Activated CD4-positive, alpha-beta T cell treated with anti-CD3 and anti-CD28 coated beads, Interleukin-2, amount 10 ng/mL, durations not matched to agents 24 days and 14 days (primary cell): Measurements from ENCODE around the gene CLIC4. TPM values are rescaled to one million over a fixed set of nuclear protein-coding genes. Genes with fewer than 3 reads are reported as not detected.
"Not testable (repeated sequence)": the region's sequence is repeated elsewhere in the genome, so short reads cannot be mapped to it uniquely, and the experiment has no call there.

Source experiments
- DNase-seq: peaks from one replicate; pipeline ENCODE4 v3.0.0; 2022
- H3K27ac Mint-ChIP-seq: one replicate; pipeline ENCODE4 v1.8.0; 2022; ENCODE audit warnings: mild to moderate bottlenecking, mixed read lengths
- H3K27me3 Mint-ChIP-seq: one replicate; pipeline ENCODE4 v1.8.0; 2022; ENCODE audit warnings: mixed read lengths
- H3K36me3 Mint-ChIP-seq: one replicate; pipeline ENCODE4 v1.8.0; 2022; ENCODE audit warnings: low read depth, mild to moderate bottlenecking, mixed read lengths
- H3K4me1 Mint-ChIP-seq: one replicate; pipeline ENCODE4 v1.8.0; 2021; ENCODE audit warnings: mixed read lengths
- H3K4me3 Mint-ChIP-seq: one replicate; pipeline ENCODE4 v1.8.0; 2022; ENCODE audit warnings: mild to moderate bottlenecking, moderate library complexity, mixed read lengths
- H3K9me3 Mint-ChIP-seq: one replicate; pipeline ENCODE4 v1.8.0; 2021; ENCODE audit warnings: mixed read lengths
- intact Hi-C: fragments of 100-400 bp; cut with micrococcal nuclease; formaldehyde crosslinking; loops from one replicate; pipeline ENCODE4 v1.15.1; 2023
- total RNA-seq: library from RNA; stranded (reverse); gene quantifications from 2 replicates; pipeline ENCODE4 v1.2.3, GENCODE V29; 2022

Gene CLIC4
- total RNA-seq, 1 donor from 2014 or later = 17.4 TPM

DNA sequence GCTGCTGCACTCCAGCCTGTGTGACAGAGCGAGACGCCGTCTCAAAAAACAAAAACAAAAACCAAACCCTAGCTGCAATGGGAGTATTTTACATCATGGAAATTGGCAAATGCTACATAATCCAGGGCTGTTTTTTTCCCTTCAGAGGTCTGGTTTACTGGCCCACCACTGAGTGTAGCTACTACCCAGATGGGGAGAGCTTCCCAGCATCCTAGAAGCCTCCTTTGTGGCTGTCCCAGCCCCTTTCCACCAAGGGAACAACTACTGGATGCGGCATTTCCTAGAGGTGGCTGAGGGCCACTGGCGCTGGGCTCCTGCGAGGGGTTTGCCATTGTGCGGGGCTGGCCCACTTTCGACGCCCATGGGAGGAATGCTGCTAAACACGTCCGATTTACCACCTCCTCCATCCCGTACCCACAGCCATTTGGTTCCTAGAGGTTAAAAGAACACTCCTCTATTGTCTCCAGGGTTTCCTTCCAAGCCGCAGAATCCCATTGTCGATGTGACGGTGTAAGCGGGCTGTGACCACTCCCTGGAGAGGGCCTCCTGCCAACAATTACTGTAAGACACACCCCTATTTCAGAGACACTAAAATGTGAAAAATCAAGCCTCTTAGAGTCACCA is 129.5 kb downstream of the CLIC4 start:
- no peak overlapping the region for H3K27ac Mint-ChIP-seq
- H3K4me1 Mint-ChIP-seq = no peaks in the 10 kb centered on the region
- intact Hi-C loops = no loop called here
- peaks cover 32% of the 10 kb centered on the region for H3K27me3 Mint-ChIP-seq
- no peak for DNase-seq
- no peaks in the 10 kb centered on the region for H3K36me3 Mint-ChIP-seq
- no peaks in the 10 kb centered on the region for H3K9me3 Mint-ChIP-seq
- no peak overlapping the region for H3K4me3 Mint-ChIP-seq

DNA sequence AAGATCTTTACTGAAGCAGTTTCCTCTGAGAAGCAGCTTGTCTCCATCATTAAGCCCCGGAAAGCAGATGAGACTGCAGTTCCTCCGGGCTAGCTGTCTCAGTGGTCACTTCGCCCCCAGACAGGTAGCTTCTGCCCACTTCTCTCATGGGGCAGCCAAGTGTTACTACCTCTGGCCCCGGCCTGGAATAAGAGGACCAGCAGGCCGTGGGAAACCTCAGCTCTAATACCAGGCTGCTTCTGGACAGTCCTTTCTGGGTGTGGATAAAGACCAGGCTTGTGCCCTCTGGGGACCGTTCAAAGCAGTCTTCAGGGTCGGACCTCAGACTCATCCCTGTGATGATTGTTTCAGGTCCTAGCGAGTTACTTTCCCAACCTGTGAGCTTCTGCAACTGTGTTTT is 130.0 kb downstream of the CLIC4 start:
- Mint-ChIP-seq H3K27me3 (peaks cover 35% of the 10 kb centered on the region), H3K27ac (no peak overlapping the region), H3K4me1 (no peaks in the 10 kb centered on the region), H3K9me3 (no peaks in the 10 kb centered on the region), H3K36me3 (no peaks in the 10 kb centered on the region), H3K4me3 (no peak overlapping the region)
- intact Hi-C loops = no loop called here
- DNase-seq = no peak

DNA sequence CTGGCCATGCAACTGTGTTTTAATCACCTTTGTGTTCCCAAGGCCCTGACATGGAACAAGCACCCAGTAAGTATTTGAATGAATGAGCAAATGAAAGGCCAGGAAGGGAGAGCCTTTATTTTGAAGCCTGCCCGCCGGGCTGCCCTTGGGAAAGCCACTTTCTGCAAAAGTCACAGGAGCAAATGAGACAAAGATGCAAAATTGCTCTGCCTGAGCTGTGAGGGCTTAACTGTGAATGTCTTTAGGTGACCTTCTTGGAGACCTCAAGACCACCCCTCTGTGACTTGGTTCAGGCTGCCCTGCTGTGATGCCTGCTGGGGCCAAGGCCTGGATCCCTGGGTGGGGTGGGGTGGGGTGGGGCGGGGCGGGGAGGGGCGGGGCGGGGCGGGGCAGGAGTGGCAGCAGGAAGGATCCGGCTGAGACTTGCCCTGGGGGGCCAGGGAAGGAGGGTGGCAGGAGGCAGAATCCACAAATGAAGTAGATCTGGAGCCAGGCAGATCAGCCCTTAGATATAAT is 130.8 kb downstream of the CLIC4 start:
- DNase-seq = no peak
- H3K27me3 Mint-ChIP-seq = peaks cover 39% of the 10 kb centered on the region
- H3K4me3 Mint-ChIP-seq = no peak overlapping the region
- no peaks in the 10 kb centered on the region for H3K4me1 Mint-ChIP-seq
- H3K9me3 Mint-ChIP-seq = no peaks in the 10 kb centered on the region
- no peak overlapping the region for H3K27ac Mint-ChIP-seq
- intact Hi-C loops = no loop called here
- no peaks in the 10 kb centered on the region for H3K36me3 Mint-ChIP-seq

DNA sequence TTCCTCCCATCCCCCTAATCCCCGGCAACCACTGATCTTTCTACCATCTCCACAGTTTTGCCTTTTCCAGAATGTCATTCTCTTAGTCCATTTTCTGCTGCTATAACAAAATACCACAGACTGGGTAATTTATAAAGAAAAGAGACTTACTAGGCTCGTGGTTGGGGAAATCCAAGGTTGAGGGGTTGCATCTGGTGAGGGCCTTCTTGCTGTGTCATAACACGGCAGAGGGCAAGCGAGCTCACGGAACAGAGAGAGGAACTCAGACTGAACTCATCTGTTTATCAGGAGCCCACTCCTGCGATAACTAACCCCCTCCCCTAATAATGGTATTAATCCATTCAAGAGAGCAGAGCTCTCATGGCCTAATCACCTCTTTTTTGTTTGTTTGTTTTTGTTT is 132.8 kb downstream of the CLIC4 start:
- no peaks in the 10 kb centered on the region for H3K36me3 Mint-ChIP-seq
- peaks cover 43% of the 10 kb centered on the region for H3K27me3 Mint-ChIP-seq
- no peak for DNase-seq
- intact Hi-C loops = no loop called here
- H3K4me1 Mint-ChIP-seq = no peaks in the 10 kb centered on the region
- peaks cover 1% of the 10 kb centered on the region for H3K9me3 Mint-ChIP-seq
- no peak overlapping the region for H3K27ac Mint-ChIP-seq
- H3K4me3 Mint-ChIP-seq = no peak overlapping the region

DNA sequence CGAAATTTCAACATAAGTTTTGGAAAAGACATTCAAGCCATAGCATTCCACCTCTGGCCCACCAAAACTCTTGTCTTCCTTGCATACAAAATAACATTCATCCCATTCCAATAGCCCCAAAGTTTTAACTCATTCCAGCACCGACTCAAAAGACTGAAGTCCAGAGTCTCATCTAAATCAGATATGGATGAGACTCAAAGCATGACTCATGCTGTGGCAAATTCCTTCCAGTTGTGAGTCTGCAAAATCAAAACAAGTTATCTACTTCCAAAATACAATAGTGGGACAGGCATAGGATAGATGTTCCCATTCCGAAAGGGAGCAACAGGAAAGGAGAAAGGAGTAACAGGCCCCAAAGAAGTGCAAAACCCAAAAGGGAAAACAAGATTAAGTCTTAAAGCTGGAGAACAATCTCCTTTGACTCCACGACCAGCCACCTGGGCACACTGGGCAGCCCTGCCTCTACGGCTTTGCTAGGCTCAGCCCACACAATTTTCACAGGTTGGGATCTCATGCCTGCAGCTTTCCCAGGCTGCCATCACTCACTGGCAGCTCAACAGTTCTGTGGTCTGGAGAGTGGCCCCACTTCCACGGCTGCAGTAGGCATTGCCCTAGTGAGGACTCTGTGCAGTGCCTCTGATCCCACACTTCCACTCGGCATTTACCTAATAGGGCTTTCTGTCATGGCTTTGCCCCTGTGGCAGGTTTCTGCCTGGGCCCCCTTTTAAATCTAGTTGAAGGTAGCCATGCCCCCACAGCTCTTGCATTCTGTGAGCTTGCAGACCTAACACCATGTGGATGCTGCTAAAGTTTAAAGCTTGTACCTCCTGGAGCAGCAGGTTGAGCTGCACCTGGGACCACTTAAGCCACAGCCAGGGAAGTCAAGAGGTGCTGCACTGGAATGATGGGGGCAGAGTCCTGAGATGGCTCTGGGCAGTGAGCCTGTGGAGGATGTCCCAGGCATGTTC is 133.8 kb downstream of the CLIC4 start:
- H3K36me3 Mint-ChIP-seq = no peaks in the 10 kb centered on the region
- H3K4me3 Mint-ChIP-seq = no peak overlapping the region
- intact Hi-C loops = no loop called here
- peaks cover 50% of the 10 kb centered on the region for H3K27me3 Mint-ChIP-seq
- no peaks in the 10 kb centered on the region for H3K4me1 Mint-ChIP-seq
- H3K27ac Mint-ChIP-seq = no peak overlapping the region
- peaks cover 6% of the 10 kb centered on the region for H3K9me3 Mint-ChIP-seq
- DNase-seq = no peak

DNA sequence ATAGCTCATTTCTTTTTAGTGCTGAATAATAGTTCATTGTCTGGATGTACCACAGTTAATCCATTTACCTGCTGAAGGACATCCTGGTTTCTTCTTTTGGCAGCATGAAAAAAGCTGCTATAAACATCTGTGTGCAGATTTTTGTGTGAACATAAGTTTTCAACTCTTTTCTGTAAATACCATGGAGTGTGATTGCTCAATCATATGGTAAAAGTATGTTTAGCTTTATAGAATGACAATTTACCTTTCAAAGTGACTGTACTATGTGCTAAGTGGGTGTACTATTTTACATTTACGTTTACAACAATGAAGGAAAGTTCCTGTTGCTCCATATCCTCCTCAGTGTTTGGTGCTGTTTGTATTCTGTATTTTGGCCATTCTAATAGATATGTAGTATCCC is 135.8 kb downstream of the CLIC4 start:
- Mint-ChIP-seq H3K36me3 (peaks cover 2% of the 10 kb centered on the region), H3K9me3 (peaks cover 14% of the 10 kb centered on the region), H3K27ac (no peak overlapping the region), H3K4me3 (no peak overlapping the region), H3K27me3 (peaks cover 67% of the 10 kb centered on the region), H3K4me1 (no peaks in the 10 kb centered on the region)
- intact Hi-C loops = no loop called here
- DNase-seq = no peak

DNA sequence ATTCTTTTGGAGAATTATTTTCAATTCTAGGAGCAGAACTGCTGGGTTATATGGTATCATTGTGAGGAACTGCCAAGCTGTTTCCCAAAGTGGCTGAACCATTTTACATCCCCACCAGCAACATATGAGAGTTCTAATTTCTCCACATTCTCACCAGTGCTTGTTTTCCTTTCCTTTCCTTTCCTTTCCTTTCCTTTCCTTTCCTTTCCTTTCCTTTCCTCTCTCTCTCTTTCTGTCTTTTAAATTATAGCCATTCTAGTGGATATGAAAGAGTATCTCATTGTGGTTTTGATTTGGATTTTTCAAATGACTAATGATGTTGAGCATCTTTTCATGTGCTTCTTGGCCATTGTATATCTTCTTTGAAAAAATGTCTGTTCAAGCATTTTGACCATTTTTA is 139.5 kb downstream of the CLIC4 start:
- intact Hi-C loops = no loop called here
- Mint-ChIP-seq H3K27ac (no peak overlapping the region), H3K4me1 (no peaks in the 10 kb centered on the region), H3K27me3 (peaks cover 61% of the 10 kb centered on the region), H3K9me3 (peaks cover 14% of the 10 kb centered on the region), H3K4me3 (no peak overlapping the region), H3K36me3 (peaks cover 2% of the 10 kb centered on the region)
- DNase-seq = no peak

DNA sequence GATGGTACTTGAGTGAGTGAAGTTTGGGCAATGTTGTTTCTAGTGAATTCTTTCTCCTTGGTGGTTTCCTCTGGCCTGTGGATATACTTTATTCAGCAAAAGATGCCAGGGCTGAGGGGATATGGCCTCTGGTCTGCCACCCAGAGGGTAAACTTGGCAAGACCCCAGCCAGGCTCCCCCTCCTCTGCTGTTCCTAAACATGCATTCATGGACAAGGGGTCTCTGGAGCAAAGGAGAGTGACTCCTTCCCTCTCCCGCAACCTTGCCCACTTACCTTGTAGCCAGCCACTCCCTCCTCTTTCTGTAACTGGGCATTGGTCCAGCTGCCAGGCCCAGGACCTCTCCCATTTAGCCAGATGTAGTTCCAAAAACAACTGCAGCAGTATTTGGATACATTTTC is 141.0 kb downstream of the CLIC4 start:
- Mint-ChIP-seq H3K4me1 (no peaks in the 10 kb centered on the region), H3K36me3 (peaks cover 2% of the 10 kb centered on the region), H3K27ac (no peak overlapping the region), H3K9me3 (peaks cover 14% of the 10 kb centered on the region), H3K4me3 (no peak overlapping the region), H3K27me3 (peaks cover 48% of the 10 kb centered on the region)
- intact Hi-C loops = no loop called here
- no peak for DNase-seq

DNA sequence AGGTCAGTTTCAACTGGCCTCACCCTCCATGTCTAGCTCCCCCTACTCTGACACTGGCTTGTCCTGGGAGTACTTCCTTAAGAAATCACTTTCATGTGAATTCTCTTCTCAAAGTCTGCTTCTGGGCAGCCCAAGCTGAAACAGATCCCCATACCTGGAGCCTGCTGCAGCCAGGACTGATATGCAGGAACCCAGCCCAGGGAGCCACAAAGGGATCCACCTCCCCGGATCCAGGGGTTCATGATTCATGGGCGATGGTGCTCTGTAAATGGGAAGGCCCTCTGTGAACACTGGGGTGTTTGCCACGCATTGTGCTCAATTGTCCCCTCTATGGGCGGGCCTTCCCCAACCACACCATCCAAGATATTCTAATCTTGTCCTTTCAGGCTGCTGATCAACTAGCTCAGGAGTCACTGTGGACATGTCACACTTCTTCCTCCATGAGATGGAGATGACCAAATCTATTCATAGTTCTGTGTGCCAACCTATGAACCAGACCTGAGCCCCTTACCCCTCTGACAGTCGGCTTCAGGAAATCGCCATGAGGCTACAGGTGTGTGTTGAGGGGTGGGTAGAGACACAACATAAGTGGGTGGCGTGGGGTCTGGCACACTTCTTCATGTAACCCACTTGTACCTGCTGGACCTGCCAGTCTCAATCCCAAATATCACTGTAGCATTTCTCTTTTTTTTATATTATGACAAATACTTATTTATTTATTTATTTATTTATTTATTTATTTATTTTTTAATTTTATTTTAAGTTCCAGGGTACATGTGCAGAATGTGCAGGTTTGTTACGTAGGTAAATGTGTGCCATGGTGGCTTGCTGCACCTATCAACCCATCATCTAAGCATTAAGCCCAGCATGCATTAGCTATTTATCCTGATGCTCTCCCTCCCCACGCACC is 143.1 kb downstream of the CLIC4 start:
- peaks cover 32% of the 10 kb centered on the region for H3K27me3 Mint-ChIP-seq
- no peaks in the 10 kb centered on the region for H3K4me1 Mint-ChIP-seq
- H3K36me3 Mint-ChIP-seq = peaks cover 11% of the 10 kb centered on the region
- H3K4me3 Mint-ChIP-seq = no peak overlapping the region
- H3K27ac Mint-ChIP-seq = no peak overlapping the region
- no peak for DNase-seq
- intact Hi-C loops = no loop called here
- peaks cover 19% of the 10 kb centered on the region for H3K9me3 Mint-ChIP-seq

DNA sequence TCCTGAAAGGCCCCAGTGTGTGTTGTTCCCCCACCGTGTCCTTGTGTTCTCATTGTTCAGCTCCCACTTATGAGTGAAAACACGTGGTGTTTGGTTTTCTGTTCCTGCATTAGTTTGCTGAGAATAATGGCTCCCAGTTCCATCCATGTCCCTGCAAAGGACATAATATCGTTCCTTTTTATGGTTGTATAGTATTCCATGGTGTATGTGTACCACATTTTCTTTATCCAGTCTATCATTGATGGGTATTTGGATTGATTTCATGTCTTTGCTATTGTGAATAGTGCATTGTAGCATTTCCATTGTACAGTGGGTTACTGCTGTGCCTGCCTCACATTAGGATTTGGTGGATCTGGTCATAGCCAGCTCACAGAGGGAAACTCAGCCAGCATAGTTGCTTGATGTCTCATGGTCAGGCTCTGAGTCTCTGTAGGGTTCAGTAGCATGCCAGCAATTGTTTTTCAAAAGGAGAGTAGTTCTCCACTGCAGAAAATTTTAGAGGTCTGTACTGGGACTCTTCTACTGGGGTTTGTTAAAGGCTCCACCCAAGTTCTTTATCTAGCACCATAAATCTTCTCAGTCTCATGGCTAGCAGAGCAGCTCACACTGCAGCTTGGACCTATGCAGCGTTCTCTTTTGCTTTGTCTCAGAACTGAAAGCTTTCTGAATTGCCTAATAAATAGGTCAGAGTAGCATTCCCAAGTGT is 143.9 kb downstream of the CLIC4 start:
- intact Hi-C loops = no loop called here
- Mint-ChIP-seq H3K4me1 (no peaks in the 10 kb centered on the region), H3K4me3 (no peak overlapping the region), H3K9me3 (peaks cover 17% of the 10 kb centered on the region), H3K36me3 (peaks cover 11% of the 10 kb centered on the region), H3K27ac (no peak overlapping the region), H3K27me3 (peaks cover 25% of the 10 kb centered on the region)
- DNase-seq = no peak

DNA sequence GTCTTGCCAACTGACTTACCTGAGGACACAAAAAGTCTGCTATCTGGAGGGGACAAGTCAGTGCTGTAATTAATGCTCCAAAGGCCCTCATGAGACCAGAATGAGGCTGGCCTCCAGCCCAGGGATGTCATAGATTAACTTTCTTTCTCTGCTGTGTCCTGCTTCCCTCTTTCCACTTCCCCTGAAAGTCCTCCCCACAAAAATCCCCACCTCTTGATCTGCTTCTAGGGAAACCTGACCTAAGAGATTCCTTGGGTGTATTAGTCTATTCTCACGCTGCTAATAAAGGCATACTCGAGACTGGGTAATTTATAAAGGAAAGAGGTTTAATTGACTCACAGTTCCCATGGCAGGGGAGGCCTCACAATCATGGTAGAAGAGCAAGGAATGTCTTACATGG is 145.6 kb downstream of the CLIC4 start:
- intact Hi-C loops = no loop called here
- peaks cover 9% of the 10 kb centered on the region for H3K9me3 Mint-ChIP-seq
- H3K27me3 Mint-ChIP-seq = peaks cover 8% of the 10 kb centered on the region
- no peaks in the 10 kb centered on the region for H3K4me1 Mint-ChIP-seq
- no peak overlapping the region for H3K27ac Mint-ChIP-seq
- no peak for DNase-seq
- peaks cover 9% of the 10 kb centered on the region for H3K36me3 Mint-ChIP-seq
- no peak overlapping the region for H3K4me3 Mint-ChIP-seq

DNA sequence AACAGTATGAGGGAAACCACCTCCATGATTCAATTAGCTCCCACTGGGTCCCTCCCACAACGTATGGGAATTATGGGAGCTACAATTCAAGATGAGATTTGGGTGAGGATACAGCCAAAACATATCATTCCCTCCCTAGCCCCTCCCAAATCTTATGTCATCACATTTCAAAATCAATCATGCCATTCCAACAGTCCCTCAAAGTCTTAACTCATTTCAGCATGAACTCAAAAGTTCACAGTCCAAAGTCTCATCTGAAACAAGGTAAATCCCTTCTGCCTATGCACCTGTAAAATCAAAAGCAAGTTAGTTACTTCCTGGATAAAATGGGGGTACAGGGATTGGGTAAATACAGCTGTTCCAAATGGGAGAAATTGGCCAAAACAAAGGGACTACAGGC is 146.1 kb downstream of the CLIC4 start:
- H3K4me3 Mint-ChIP-seq, H3K9me3 Mint-ChIP-seq, H3K36me3 Mint-ChIP-seq, H3K27ac Mint-ChIP-seq, intact Hi-C loops, DNase-seq, H3K4me1 Mint-ChIP-seq, H3K27me3 Mint-ChIP-seq: not testable (repeated sequence)
